ENCODE measurements around the gene TRAK2. TPM values are rescaled to one million over a fixed set of nuclear protein-coding genes. Genes with fewer than 3 reads are reported as not detected.
A peak's percentile ranks its signal among the peaks of the same experiment; 100 is the strongest.

Gene TRAK2
- total and polyA plus RNA-seq, 9 of the 15 experiments (the other 6 are each of a cell fraction or from before 2014, with no cell fraction given): 3.4 to 10.4 (median 7.3) TPM

DNA sequence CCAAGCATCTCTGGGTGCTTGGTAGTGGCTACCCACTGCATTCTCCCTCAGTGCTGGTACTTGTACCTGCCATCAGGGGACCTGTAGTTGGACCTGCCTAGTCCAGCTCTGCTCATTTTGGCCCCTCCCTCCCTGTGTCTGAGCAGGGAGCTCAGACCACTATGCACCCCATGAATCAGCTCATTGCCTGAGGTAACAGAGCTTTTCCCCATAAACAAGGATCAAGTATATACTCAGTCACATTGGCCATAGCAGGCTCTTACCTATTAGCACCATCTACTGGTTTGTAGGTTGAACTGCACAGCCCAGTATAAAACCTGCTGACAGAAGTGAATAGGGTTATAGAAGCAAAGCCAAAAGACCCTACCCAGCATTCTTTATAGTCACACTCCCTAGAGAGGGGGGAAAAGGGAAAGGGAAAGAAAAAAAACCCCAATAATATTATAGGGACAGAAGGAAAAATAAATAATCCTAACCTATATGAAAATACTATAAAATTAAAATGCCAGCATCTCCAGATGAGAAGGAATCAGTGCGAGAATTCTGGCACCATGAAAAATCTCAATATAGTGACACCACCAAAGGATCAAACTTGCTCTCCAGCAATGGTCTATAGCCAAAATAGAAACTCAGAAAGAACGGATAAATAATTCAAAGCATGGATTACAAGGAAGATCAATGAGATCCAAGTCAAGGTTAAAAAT lies 87.2 kb downstream of the TRAK2 start:
- Histone ChIP-seq H3K27ac (ENCODE audit: extremely low read depth, low read depth, low read length) (no peak overlapping the region), H3K36me3 (ENCODE audit: control insufficient read depth, insufficient read depth, low read length) (no peaks in the 10 kb centered on the region; the same call in 2 of the 3 replicates), H3K9me3 (replicated peaks; ENCODE audit: control insufficient read depth, insufficient read depth, low read depth, low read length) (no peaks in the 10 kb centered on the region), H3K27me3 (ENCODE audit: control insufficient read depth in 2 of 2, insufficient read depth in 2 of 2, low read length in 2 of 2) (no peaks in the 10 kb centered on the region), H4K20me1 (replicated peaks; ENCODE audit: control insufficient read depth, insufficient read depth, low read length) (no peaks in the 10 kb centered on the region), H3K4me3 (no peak overlapping the region), H2AFZ (ENCODE audit: low read depth, low read length) (no peak overlapping the region), H3K4me1 (replicated peaks in 1 of 2; ENCODE audit: control insufficient read depth in 2 of 2, insufficient read depth in 2 of 2, low read length in 2 of 2) (no peaks in the 10 kb centered on the region), H3K9ac (ENCODE audit: insufficient read depth in 1 of 2, low read depth in 2 of 2, low read length in 2 of 2) (no peak overlapping the region), H3K79me2 (ENCODE audit: control insufficient read depth, insufficient read depth, low read length) (no peaks in the 10 kb centered on the region), H3K9me1 (ENCODE audit: control insufficient read depth, insufficient read depth, low read length) (no peaks in the 10 kb centered on the region), H3K4me2 (ENCODE audit: insufficient read depth, low read length) (no peak overlapping the region)
- 52% methylated on average over 2 of the region's 2 CpGs for WGBS (ENCODE audit: insufficient coverage, low coverage, missing lambda C conversion rate)
- no TSS peak for BruUV-seq (replicated peaks)
- FAIRE-seq: peak; percentile 73
- in situ Hi-C loops (cut with MboI): loop anchor here (5.0 to 25.0 kb wide), 2 partner anchors 132 to 452 kb away; no protein-coding TSS in a partner anchor
- intact Hi-C loops (cut with micrococcal nuclease): loop anchor here (1.0 to 5.0 kb wide), 2 partner anchors 128 to 182 kb away; partner anchors contain the start of gene CASP10
- peak; percentile 12 to 48 (median 18) for DNase-seq (ENCODE audit: extremely low read depth in 1 of 4, low spot score in 3 of 4)
- POLR2A ChIA-PET: interaction anchor here (0.6 kb wide), 1 partner anchor 145 kb away, joined by 3 read pairs; no protein-coding TSS in a partner anchor
- ATAC-seq: peak; percentile 90
- CTCF ChIA-PET (ENCODE audit: low intra/inter-chr PET ratio): interaction anchor here (2.1 kb wide), 1 partner anchor 128 kb away, joined by 5 read pairs; no protein-coding TSS in a partner anchor
- TF ChIP-seq SMC3 (conservative IDR thresholded peaks at IDR 0.05; ENCODE audit: insufficient read depth, low read depth, low read length) (peak; percentile 53), ASH1L (IDR thresholded peaks at IDR 0.05; ENCODE audit: borderline replicate concordance, low read depth, partially characterized antibody) (no peak), SRF (CRISPR knock-in tag; IDR thresholded peaks at IDR 0.05) (no peak), ZNF57 (CRISPR knock-in tag; IDR thresholded peaks at IDR 0.05) (no peak), PHTF2 (CRISPR knock-in tag; IDR thresholded peaks at IDR 0.05) (no peak), ZNF76 (CRISPR knock-in tag; IDR thresholded peaks at IDR 0.05; ENCODE audit: borderline replicate concordance) (no peak), NONO (IDR thresholded peaks at IDR 0.05; ENCODE audit: low read depth in 2 of 2, low read length in 1 of 2) (no peak), NR2F6 (CRISPR knock-in tag; IDR thresholded peaks at IDR 0.05) (no peak), RAD21 (CRISPR knock-in tag; conservative IDR thresholded peaks at IDR 0.05 in 1 of 2, IDR thresholded peaks at IDR 0.05 in 1 of 2) (peak; percentile 45 to 77)
- TF ChIP-seq, protein P1, sequence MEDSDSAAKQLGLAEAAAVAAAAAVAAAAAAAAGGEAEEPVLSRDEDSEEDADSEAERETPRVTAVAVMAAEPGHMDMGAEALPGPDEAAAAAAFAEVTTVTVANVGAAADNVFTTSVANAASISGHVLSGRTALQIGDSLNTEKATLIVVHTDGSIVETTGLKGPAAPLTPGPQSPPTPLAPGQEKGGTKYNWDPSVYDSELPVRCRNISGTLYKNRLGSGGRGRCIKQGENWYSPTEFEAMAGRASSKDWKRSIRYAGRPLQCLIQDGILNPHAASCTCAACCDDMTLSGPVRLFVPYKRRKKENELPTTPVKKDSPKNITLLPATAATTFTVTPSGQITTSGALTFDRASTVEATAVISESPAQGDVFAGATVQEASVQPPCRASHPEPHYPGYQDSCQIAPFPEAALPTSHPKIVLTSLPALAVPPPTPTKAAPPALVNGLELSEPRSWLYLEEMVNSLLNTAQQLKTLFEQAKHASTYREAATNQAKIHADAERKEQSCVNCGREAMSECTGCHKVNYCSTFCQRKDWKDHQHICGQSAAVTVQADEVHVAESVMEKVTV (CRISPR knock-in tag; IDR thresholded peaks at IDR 0.05): 0 out of 2 replicates have a peak, but pooled peaks have one; percentile 37

Measured in K562 (cell line).